HepG2 (cell line): Measurements from ENCODE around the gene DISP2. TPM values are rescaled to one million over a fixed set of nuclear protein-coding genes. Genes with fewer than 3 reads are reported as not detected.

ENCODE experiments used
- AGO2 ChIP-seq: fragments of 200-400 bp; formaldehyde crosslinking; optimal IDR thresholded peaks from 2 replicates; pipeline ENCODE3; 2017; ENCODE audit warnings: mild to moderate bottlenecking, low read depth, low read length, moderate library complexity
- BHLHE40 ChIP-seq: IDR thresholded peaks from 2 replicates; pipeline ENCODE4 v1.6.1; 2011; ENCODE audit warnings: low read length, improper control_type of control experiment
- EED ChIP-seq: sonication (generic); formaldehyde crosslinking; IDR thresholded peaks from 2 replicates; pipeline ENCODE4 v1.5.0; 2020; ENCODE audit warnings: mild to moderate bottlenecking, missing genetic modification reagents
- ETV6 ChIP-seq: sonication (generic); formaldehyde crosslinking; conservative IDR thresholded peaks from 2 replicates; pipeline ENCODE4 v1.4.0; 2020; ENCODE audit warnings: missing genetic modification reagents
- EZH2 ChIP-seq: conservative IDR thresholded peaks from 2 replicates; pipeline ENCODE4 v1.6.1; 2012; ENCODE audit warnings: mild to moderate bottlenecking, low read depth, low read length, moderate library complexity
- FOXJ3 ChIP-seq: sonication (generic); formaldehyde crosslinking; IDR thresholded peaks from 2 replicates; pipeline ENCODE4 v1.4.0; 2020; ENCODE audit warnings: missing genetic modification reagents, mild to moderate bottlenecking, borderline replicate concordance
- FOXO1 ChIP-seq: sonication (generic); formaldehyde crosslinking; IDR thresholded peaks from 2 replicates; pipeline ENCODE4 v1.4.0; 2020; ENCODE audit warnings: missing genetic modification reagents
- JDP2 ChIP-seq: sonication (generic); formaldehyde crosslinking; IDR thresholded peaks from 2 replicates; pipeline ENCODE4 v1.8.1; 2022; ENCODE audit warnings: missing genetic modification reagents, borderline replicate concordance
- PITX1 ChIP-seq: sonication (generic); formaldehyde crosslinking; IDR thresholded peaks from 2 replicates; pipeline ENCODE4 v1.5.1; 2020; ENCODE audit warnings: mild to moderate bottlenecking, missing genetic modification reagents
- POLR2G ChIP-seq: fragments of 200-400 bp; formaldehyde crosslinking; IDR thresholded peaks from 2 replicates; pipeline ENCODE4 v1.6.1; 2018; ENCODE audit warnings: mild to moderate bottlenecking, low read depth, low read length, moderate library complexity
- REPIN1 ChIP-seq: sonication (generic); formaldehyde crosslinking; IDR thresholded peaks from 2 replicates; pipeline ENCODE4 v1.8.0; 2022; ENCODE audit warnings: missing genetic modification reagents, low read depth, mild to moderate bottlenecking, borderline replicate concordance
- SALL1 ChIP-seq: sonication (generic); formaldehyde crosslinking; IDR thresholded peaks from 2 replicates; pipeline ENCODE4 v1.8.0; 2022; ENCODE audit warnings: mild to moderate bottlenecking, missing genetic modification reagents
- SRSF9 ChIP-seq: fragments of 200-400 bp; formaldehyde crosslinking; IDR thresholded peaks from 2 replicates; pipeline ENCODE4 v1.6.1; 2018; ENCODE audit warnings: borderline replicate concordance, mild to moderate bottlenecking, low read depth, low read length; ENCODE audit not compliant: insufficient read depth, poor library complexity, severe bottlenecking
- TFE3 ChIP-seq: IDR thresholded peaks from 2 replicates; pipeline ENCODE4 v1.6.1; 2016
- THAP8 ChIP-seq: sonication (generic); formaldehyde crosslinking; IDR thresholded peaks from 2 replicates; pipeline ENCODE4 v1.5.1; 2020; ENCODE audit warnings: missing genetic modification reagents, mild to moderate bottlenecking, borderline replicate concordance
- TRIM24 ChIP-seq: sonication (generic); formaldehyde crosslinking; IDR thresholded peaks from 2 replicates; pipeline ENCODE4 v1.8.0; 2022; ENCODE audit warnings: mild to moderate bottlenecking, missing genetic modification reagents
- ZBTB1 ChIP-seq: sonication (generic); formaldehyde crosslinking; IDR thresholded peaks from 2 replicates; pipeline ENCODE4 v1.4.0; 2020; ENCODE audit warnings: missing genetic modification reagents, borderline replicate concordance
- ZNF276 ChIP-seq: sonication (generic); formaldehyde crosslinking; IDR thresholded peaks from 2 replicates; pipeline ENCODE4 v1.4.0; 2020; ENCODE audit warnings: mild to moderate bottlenecking, low read depth, missing genetic modification reagents
- ZNF354B ChIP-seq: sonication (generic); formaldehyde crosslinking; IDR thresholded peaks from 2 replicates; pipeline ENCODE4 v1.8.0; 2022; ENCODE audit warnings: mild to moderate bottlenecking, missing genetic modification reagents
- ZNF557 ChIP-seq: sonication (generic); formaldehyde crosslinking; IDR thresholded peaks from 2 replicates; pipeline ENCODE4 v1.4.0; 2020; ENCODE audit warnings: missing genetic modification reagents
- ZNF569 ChIP-seq: sonication (generic); formaldehyde crosslinking; IDR thresholded peaks from 2 replicates; pipeline ENCODE4 v1.5.0; 2020; ENCODE audit warnings: mild to moderate bottlenecking, missing genetic modification reagents, moderate library complexity, borderline replicate concordance
- ZNF577 ChIP-seq: sonication (generic); formaldehyde crosslinking; IDR thresholded peaks from 2 replicates; pipeline ENCODE4 v1.4.0; 2020; ENCODE audit warnings: mild to moderate bottlenecking, low read depth, missing genetic modification reagents, borderline replicate concordance
- ZNF616 ChIP-seq: sonication (generic); formaldehyde crosslinking; IDR thresholded peaks from 2 replicates; pipeline ENCODE4 v1.5.0; 2020; ENCODE audit warnings: low read depth, mild to moderate bottlenecking, missing genetic modification reagents
- ZNF644 ChIP-seq: IDR thresholded peaks from 2 replicates; pipeline ENCODE4 v1.6.1; 2016; ENCODE audit warnings: low read depth
- ZSCAN20 ChIP-seq: sonication (generic); formaldehyde crosslinking; IDR thresholded peaks from 2 replicates; pipeline ENCODE4 v1.4.0; 2020; ENCODE audit warnings: missing genetic modification reagents, mild to moderate bottlenecking, borderline replicate concordance
- ZSCAN5A ChIP-seq: sonication (generic); formaldehyde crosslinking; IDR thresholded peaks from 2 replicates; pipeline ENCODE4 v1.8.0; 2022; ENCODE audit warnings: mild to moderate bottlenecking, missing genetic modification reagents, borderline replicate concordance
- polyA plus RNA-seq, 8 experiments: library from polyadenylated mRNA; depleted of rRNA in 3 of 8; stranded (reverse) in 7 of 8; unstranded in 1 of 8; fragments of >200 nt; fragmentation: Illumina TruSeq in 4 of 8; extraction: Trizol in 4 of 8; gene quantifications; 2 replicates each; pipeline versions ENCODE4 v1.2.1 to v1.2.3, GENCODE V29; 2011 to 2016; ENCODE audit warnings: low read depth in 4 of 8, missing spikeins in 1 of 8, mixed read lengths in 1 of 8; ENCODE audit not compliant: insufficient read depth in 1 of 8
- total RNA-seq, 5 experiments: library from RNA; depleted of rRNA; stranded (reverse); fragments of >200 nt; fragmentation: Illumina TruSeq; extraction: Trizol; gene quantifications; 2 replicates each; pipeline ENCODE4 v1.2.3, GENCODE V29; 2016; ENCODE audit warnings: low read depth in 1 of 5

The DISP2 gene
- total and polyA plus RNA-seq, 2 of the 13 experiments (the other 11 are each of a cell fraction or from before 2014, with no cell fraction given), result 0.09 to 0.32 TPM

GRCh38 chr15:40412095-40412759 lies 54.2 kb downstream of the DISP2 start (continued):
- TF ChIP-seq JDP2 (no peak), SRSF9 (no peak), EZH2 (no peak), SALL1 (peak; percentile 71), EED (CRISPR knock-in tag) (no peak), THAP8 (no peak), TRIM24 (CRISPR knock-in tag) (no peak), ZNF569 (CRISPR knock-in tag) (no peak), FOXO1 (CRISPR knock-in tag) (peak; percentile 56; the same call in 1 of the 2 replicates), AGO2 (no peak), ZSCAN20 (CRISPR knock-in tag) (no peak), ZNF354B (CRISPR knock-in tag) (no peak), ETV6 (CRISPR knock-in tag) (no peak), ZSCAN5A (CRISPR knock-in tag) (no peak), POLR2G (no peak), ZNF276 (CRISPR knock-in tag) (no peak), ZNF644 (CRISPR knock-in tag) (peak; percentile 56; the same call in 1 of the 2 replicates), REPIN1 (no peak), ZNF616 (no peak), BHLHE40 (peak; percentile 65), ZNF577 (no peak), PITX1 (no peak), TFE3 (CRISPR knock-in tag) (0 out of 2 replicates have a peak, but pooled peaks have one; percentile 27), ZBTB1 (CRISPR knock-in tag) (no peak), FOXJ3 (CRISPR knock-in tag) (no peak), ZNF557 (CRISPR knock-in tag) (no peak)
